ENCODE results near the gene SYNE1.

DNA sequence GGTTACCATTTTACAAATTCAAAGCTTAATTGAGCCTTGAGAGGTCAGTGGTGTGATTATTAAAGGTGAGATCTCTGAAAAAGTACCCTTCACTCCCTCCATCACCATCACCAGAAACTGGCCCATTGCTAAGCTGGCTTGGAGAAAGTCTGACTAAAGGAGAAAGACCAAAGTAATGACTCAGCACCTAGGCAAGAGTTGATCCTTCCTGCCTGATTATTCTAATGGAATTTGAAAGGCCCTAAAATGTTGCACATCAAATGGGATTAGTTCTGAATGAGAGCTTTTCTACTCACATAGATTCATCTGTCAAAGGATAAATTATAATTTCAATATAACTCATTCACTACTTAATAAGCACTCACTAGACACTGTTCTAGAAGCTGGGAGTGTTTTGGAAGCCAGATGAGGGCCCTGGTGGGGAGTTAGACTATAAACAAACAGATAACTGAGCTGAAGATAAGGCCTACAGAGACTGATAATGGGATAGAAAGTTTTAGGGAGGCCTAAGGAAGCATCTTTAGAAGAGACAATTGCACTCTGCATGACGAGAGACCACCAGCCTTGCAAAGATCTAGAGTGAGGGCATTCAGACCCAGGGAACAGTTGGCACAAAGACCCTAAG lies 366.7 kb downstream of the SYNE1 start:
- TF ChIP-seq, protein P1, sequence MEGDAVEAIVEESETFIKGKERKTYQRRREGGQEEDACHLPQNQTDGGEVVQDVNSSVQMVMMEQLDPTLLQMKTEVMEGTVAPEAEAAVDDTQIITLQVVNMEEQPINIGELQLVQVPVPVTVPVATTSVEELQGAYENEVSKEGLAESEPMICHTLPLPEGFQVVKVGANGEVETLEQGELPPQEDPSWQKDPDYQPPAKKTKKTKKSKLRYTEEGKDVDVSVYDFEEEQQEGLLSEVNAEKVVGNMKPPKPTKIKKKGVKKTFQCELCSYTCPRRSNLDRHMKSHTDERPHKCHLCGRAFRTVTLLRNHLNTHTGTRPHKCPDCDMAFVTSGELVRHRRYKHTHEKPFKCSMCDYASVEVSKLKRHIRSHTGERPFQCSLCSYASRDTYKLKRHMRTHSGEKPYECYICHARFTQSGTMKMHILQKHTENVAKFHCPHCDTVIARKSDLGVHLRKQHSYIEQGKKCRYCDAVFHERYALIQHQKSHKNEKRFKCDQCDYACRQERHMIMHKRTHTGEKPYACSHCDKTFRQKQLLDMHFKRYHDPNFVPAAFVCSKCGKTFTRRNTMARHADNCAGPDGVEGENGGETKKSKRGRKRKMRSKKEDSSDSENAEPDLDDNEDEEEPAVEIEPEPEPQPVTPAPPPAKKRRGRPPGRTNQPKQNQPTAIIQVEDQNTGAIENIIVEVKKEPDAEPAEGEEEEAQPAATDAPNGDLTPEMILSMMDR (IDR thresholded peaks at IDR 0.05), result no peak
- no peak for TF ChIP-seq POLR2AphosphoS5 (IDR thresholded peaks at IDR 0.05)

All from sigmoid colon (tissue), 4 donors.